Ishikawa (cell line): ENCODE results near the gene ZNF112.

Source experiments
- EP300 ChIP-seq: IDR thresholded peaks from 2 replicates; pipeline ENCODE4 v1.6.1; 2012; ENCODE audit warnings: borderline replicate concordance
- ZBTB7A ChIP-seq: IDR thresholded peaks from 2 replicates; pipeline ENCODE4 v1.6.1; 2012; ENCODE audit warnings: low read depth

DNA sequence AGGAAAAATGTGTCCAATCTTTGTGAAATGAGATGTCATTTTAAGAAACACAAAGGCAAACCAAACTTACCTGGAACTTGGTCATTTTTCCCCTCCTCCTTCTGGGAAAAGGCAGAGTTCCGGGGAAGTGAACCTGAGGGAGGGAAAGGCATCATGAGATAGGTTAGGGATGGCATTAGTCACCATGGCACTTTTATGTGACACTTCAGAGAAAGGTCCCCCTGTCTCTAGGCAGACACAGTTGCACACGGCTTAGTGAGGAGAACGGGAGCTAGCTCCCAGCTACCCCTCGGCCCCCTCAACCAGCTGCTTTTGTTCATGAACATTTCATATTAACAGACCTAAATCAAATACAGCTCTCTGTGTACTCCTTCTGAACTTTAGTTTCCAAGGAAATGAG lies 53.2 kb downstream of the ZNF112 start:
- TF ChIP-seq EP300 (no peak), ZBTB7A (no peak)
